ENCODE measurements around the gene KIAA1755.
"Not testable (repeated sequence)": the region's sequence is repeated elsewhere in the genome, so short reads cannot be mapped to it uniquely, and the experiment has no call there.

Gene KIAA1755

GRCh38 chr20:38290829-38291814 is 30.6 kb upstream of the KIAA1755 start:
- DNase-seq, result no peak

GRCh38 chr20:38286586-38287531 is 26.3 kb upstream of the KIAA1755 start:
- DNase-seq, result no peak

- DNase-seq, result no peak
These were observed 24.4 kb upstream of the KIAA1755 start for GRCh38 chr20:38284893-38285444.

- DNase-seq, result not testable (repeated sequence)
These were observed 23.6 kb upstream of the KIAA1755 start for GRCh38 chr20:38284066-38284650.

GRCh38 chr20:38283236-38283635 is 22.7 kb upstream of the KIAA1755 start:
- DNase-seq, result no peak

GRCh38 chr20:38281176-38281915 is 20.8 kb upstream of the KIAA1755 start:
- DNase-seq, result not testable (repeated sequence)

GRCh38 chr20:38278763-38279162 is 18.2 kb upstream of the KIAA1755 start:
- DNase-seq, result no peak

- no peak for DNase-seq
These were observed 17.6 kb upstream of the KIAA1755 start for GRCh38 chr20:38278131-38278530.

GRCh38 chr20:38277691-38278090 is 17.2 kb upstream of the KIAA1755 start:
- DNase-seq, result no peak

- DNase-seq, result no peak
These were observed 16.8 kb upstream of the KIAA1755 start for GRCh38 chr20:38277285-38277684.

GRCh38 chr20:38275815-38276550 is 15.4 kb upstream of the KIAA1755 start:
- no peak for DNase-seq

GRCh38 chr20:38272961-38273360 is 12.4 kb upstream of the KIAA1755 start:
- DNase-seq, result no peak

GRCh38 chr20:38272398-38272797 is 11.9 kb upstream of the KIAA1755 start:
- no peak for DNase-seq

GRCh38 chr20:38271608-38272120 is 11.1 kb upstream of the KIAA1755 start:
- no peak for DNase-seq

- no peak for DNase-seq
These were observed 10.5 kb upstream of the KIAA1755 start for GRCh38 chr20:38270869-38271605.

- no peak for DNase-seq
These were observed 9.2 kb upstream of the KIAA1755 start for GRCh38 chr20:38269715-38270114.

- DNase-seq, result no peak
These were observed 8.5 kb upstream of the KIAA1755 start for GRCh38 chr20:38269040-38269439.

- no peak for DNase-seq
These were observed 7.5 kb upstream of the KIAA1755 start for GRCh38 chr20:38267901-38268514.

- DNase-seq, result no peak
These were observed 6.8 kb upstream of the KIAA1755 start for GRCh38 chr20:38267296-38267695.

GRCh38 chr20:38266426-38266825 is 5.9 kb upstream of the KIAA1755 start:
- DNase-seq, result no peak

Measured in NCI-H2081 treated with DMSO at 0.1 percent for 48 hours (cell line).